ENCODE measurements around the gene PHACTR2.

The PHACTR2 gene

DNA sequence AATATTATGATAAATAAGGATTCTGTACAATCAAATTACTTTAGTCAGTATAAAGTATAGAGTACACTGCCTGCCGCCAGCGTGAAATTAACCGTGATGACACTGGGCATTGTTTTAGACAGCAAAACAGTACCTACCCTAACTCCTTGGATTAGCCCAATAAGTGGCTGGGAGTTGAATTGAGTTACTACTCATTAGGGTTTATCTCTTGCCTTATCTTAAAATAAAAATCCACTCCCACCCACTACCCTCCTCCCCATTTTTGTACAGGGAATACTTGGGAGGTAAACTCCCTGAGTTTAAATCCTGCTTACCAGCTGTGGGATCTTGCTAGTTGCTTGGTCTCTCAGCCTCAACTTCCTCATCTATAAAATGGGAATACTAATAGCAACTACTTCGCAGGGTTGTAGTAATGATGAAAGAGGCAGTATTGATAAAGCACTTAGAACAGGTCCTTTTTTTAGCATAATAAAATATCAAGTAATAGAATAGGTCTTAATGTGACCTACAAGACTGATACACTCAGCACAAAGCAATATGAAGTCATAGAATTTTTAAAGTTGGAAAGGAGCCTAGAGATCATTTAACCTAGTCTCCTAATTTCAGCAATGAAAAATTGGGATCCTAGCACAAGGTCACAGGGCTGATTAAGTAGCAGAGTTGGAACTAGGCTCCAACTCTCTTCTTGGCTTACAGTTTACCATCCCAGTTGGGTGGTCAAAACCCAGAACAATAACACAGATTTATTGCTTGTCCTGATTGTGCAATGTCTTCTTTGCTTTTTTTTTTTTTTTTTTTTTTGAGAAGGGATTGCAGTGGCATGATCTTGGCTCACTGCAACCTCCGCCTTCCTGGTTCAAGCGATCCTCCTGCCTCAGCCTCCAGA, 23.8 kb downstream of the PHACTR2 start:
- H3K9me3 ChIP-seq (ENCODE audit: insufficient read depth, low read length, severe bottlenecking), result no peaks in the 10 kb centered on the region
- no peaks in the 10 kb centered on the region for H3K36me3 ChIP-seq (ENCODE audit: insufficient read depth, low read length)
- TF ChIP-seq EZH2 (IDR thresholded peaks at IDR 0.05; ENCODE audit: borderline replicate concordance, low read depth, low read length, severe bottlenecking) (no peak), CTCF (IDR thresholded peaks at IDR 0.05; ENCODE audit: borderline replicate concordance, extremely low read depth, low read length, poor library complexity, severe bottlenecking) (no peak)
- no peaks in the 10 kb centered on the region for H3K27me3 ChIP-seq (ENCODE audit: insufficient read depth, low read length, poor library complexity)
- no peaks in the 10 kb centered on the region for H4K20me1 ChIP-seq (ENCODE audit: insufficient read depth, low read length)
- H3K79me2 ChIP-seq (ENCODE audit: insufficient read depth, low read length), result no peaks in the 10 kb centered on the region
- ATAC-seq (ENCODE audit: insufficient read depth, low read depth), result no peak
- H3K4me3 ChIP-seq (ENCODE audit: low read depth in 1 of 2, low read length in 2 of 2), result no peak overlapping the region
- no peak overlapping the region for H3K4me2 ChIP-seq (ENCODE audit: insufficient read depth, low read length)
- H3K4me1 ChIP-seq (ENCODE audit: insufficient read depth, low read length), result no peaks in the 10 kb centered on the region
- no peak for DNase-seq
- no peak overlapping the region for H3K27ac ChIP-seq (ENCODE audit: low read length)
- no peak overlapping the region for H3K9ac ChIP-seq (ENCODE audit: low read depth, low read length)
- no peak overlapping the region for H2AFZ ChIP-seq (ENCODE audit: low read depth, low read length)

GRCh38 chr6:143705569-143705968, 27.8 kb downstream of the PHACTR2 start:
- TF ChIP-seq CTCF (IDR thresholded peaks at IDR 0.05; ENCODE audit: borderline replicate concordance, extremely low read depth, low read length, poor library complexity, severe bottlenecking) (no peak), EZH2 (IDR thresholded peaks at IDR 0.05; ENCODE audit: borderline replicate concordance, low read depth, low read length, severe bottlenecking) (no peak)
- no peaks in the 10 kb centered on the region for H4K20me1 ChIP-seq (ENCODE audit: insufficient read depth, low read length)
- no peaks in the 10 kb centered on the region for H3K9me3 ChIP-seq (ENCODE audit: insufficient read depth, low read length, severe bottlenecking)
- no peak overlapping the region for H3K9ac ChIP-seq (ENCODE audit: low read depth, low read length)
- no peaks in the 10 kb centered on the region for H3K27me3 ChIP-seq (ENCODE audit: insufficient read depth, low read length, poor library complexity)
- ATAC-seq (ENCODE audit: insufficient read depth, low read depth), result no peak
- H3K4me3 ChIP-seq (ENCODE audit: low read depth in 1 of 2, low read length in 2 of 2), result no peak overlapping the region
- no peaks in the 10 kb centered on the region for H3K4me1 ChIP-seq (ENCODE audit: insufficient read depth, low read length)
- no peaks in the 10 kb centered on the region for H3K36me3 ChIP-seq (ENCODE audit: insufficient read depth, low read length)
- DNase-seq, result no peak
- H3K27ac ChIP-seq (ENCODE audit: low read length), result no peak overlapping the region
- H3K79me2 ChIP-seq (ENCODE audit: insufficient read depth, low read length), result no peaks in the 10 kb centered on the region
- no peak overlapping the region for H2AFZ ChIP-seq (ENCODE audit: low read depth, low read length)
- H3K4me2 ChIP-seq (ENCODE audit: insufficient read depth, low read length), result no peak overlapping the region

GRCh38 chr6:143707697-143708096, 29.9 kb downstream of the PHACTR2 start:
- Histone ChIP-seq H3K4me1 (ENCODE audit: insufficient read depth, low read length) (no peaks in the 10 kb centered on the region), H3K79me2 (ENCODE audit: insufficient read depth, low read length) (no peaks in the 10 kb centered on the region), H3K4me3 (ENCODE audit: low read depth in 1 of 2, low read length in 2 of 2) (no peak overlapping the region), H3K27ac (ENCODE audit: low read length) (no peak overlapping the region), H3K9ac (ENCODE audit: low read depth, low read length) (no peak overlapping the region), H3K36me3 (ENCODE audit: insufficient read depth, low read length) (no peaks in the 10 kb centered on the region), H3K9me3 (ENCODE audit: insufficient read depth, low read length, severe bottlenecking) (no peaks in the 10 kb centered on the region), H3K4me2 (ENCODE audit: insufficient read depth, low read length) (no peak overlapping the region), H4K20me1 (ENCODE audit: insufficient read depth, low read length) (no peaks in the 10 kb centered on the region), H3K27me3 (ENCODE audit: insufficient read depth, low read length, poor library complexity) (no peaks in the 10 kb centered on the region), H2AFZ (ENCODE audit: low read depth, low read length) (no peak overlapping the region)
- TF ChIP-seq CTCF (IDR thresholded peaks at IDR 0.05; ENCODE audit: borderline replicate concordance, extremely low read depth, low read length, poor library complexity, severe bottlenecking) (no peak), EZH2 (IDR thresholded peaks at IDR 0.05; ENCODE audit: borderline replicate concordance, low read depth, low read length, severe bottlenecking) (no peak)
- no peak for ATAC-seq (ENCODE audit: insufficient read depth, low read depth)
- no peak for DNase-seq
